ENCODE results near the gene ACD.

The ACD gene

DNA sequence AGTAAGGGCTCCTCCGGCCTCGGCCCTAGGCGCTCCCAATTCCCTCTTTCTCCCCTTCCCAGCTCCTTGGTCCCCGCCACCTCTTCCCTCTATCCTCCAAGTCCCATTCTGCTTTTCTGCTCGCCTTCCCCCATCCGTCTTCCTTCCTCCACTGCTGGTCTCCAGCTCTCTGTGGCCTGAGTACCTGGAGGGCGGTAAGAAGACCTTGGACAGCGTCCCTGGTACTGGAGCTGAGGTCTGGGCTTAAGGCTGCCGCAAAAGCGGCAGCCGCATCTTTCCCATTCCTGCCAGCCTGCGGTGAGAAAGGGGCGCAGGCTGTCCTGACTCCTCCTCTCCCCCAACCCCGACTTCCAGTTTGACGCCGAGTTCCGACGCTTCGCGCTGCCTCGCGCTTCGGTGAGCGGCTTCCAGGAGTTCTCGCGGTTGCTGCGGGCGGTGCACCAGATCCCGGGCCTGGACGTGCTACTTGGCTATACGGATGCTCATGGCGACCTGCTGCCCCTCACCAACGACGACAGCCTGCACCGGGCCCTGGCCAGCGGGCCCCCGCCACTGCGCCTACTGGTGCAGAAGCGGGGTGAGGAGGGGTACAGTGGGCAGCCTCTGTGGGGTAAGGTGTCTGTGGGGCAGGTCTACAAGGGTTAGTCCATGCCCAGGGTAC, 1.2 kb upstream of the ACD start:
- DNase-seq, result no peak

DNA sequence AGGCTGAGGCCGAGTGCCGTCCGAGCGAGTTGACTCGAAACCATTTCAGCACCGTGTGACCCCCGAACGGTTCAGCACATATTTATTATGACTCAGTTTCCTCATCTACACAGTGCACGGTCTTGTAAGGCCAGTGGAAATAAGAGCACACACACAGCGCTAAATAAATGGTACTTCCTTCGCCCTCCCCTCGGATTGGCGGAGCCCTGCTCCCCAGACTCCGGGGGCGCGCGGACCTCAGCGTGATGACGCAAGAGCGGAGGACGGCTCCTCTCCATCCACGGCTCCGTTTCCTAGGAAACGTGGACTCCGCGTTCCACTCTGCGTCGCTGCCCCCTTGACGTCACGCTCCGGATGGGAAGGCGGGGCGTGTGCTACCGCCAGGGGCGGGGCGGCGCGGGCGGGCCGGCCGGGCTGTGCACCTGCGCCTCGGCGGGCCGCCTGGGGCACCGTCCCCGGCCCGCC, 536 bp upstream of the ACD start, which contains the start of gene PARD6A:
TSS of gene PARD6A (plus strand) at position 397 of the 465 bp plus-strand sequence. CDS start 79 bp downstream, outside the sequence.
- peak; percentile 91 for DNase-seq

DNA sequence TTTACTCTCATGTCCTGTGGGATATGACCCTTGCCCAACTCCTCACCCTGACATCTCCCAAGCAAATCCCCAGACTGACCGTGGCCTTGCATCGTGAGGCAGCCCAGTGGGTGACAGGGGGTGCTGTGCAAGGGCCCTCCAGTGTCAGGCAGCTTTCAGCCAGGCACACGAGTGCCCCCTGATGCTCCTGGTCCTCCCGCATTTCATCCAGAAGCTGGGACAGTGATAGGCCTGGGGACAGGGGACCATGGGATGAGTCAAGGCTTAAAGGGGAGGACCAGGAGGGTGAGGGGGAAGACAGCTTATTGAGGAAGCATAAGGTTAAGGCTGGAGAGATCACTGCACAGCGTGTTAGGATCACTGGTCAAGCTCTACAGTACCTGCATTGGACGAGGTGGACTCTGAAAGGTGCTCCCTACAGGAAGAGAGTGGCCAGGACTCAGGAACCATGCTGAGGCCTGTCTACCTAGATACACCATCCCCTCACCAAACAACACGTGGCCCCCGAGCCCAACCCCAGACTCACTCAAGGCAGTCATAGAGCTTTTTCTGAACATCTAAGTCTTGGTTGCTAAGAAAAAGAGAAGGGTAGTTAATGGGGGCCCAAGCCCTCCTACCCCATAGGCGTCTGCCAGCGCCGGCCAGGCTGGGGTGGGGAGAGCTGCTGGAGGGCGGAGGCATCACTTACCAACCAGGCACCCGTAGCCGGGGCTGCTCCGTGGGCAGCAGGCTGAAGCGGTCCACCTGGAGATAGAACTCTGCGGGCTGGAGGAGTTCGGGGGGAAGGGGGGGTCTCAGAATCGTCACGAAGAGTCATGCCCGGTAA, 998 bp downstream of the ACD start:
- no peak for DNase-seq

DNA sequence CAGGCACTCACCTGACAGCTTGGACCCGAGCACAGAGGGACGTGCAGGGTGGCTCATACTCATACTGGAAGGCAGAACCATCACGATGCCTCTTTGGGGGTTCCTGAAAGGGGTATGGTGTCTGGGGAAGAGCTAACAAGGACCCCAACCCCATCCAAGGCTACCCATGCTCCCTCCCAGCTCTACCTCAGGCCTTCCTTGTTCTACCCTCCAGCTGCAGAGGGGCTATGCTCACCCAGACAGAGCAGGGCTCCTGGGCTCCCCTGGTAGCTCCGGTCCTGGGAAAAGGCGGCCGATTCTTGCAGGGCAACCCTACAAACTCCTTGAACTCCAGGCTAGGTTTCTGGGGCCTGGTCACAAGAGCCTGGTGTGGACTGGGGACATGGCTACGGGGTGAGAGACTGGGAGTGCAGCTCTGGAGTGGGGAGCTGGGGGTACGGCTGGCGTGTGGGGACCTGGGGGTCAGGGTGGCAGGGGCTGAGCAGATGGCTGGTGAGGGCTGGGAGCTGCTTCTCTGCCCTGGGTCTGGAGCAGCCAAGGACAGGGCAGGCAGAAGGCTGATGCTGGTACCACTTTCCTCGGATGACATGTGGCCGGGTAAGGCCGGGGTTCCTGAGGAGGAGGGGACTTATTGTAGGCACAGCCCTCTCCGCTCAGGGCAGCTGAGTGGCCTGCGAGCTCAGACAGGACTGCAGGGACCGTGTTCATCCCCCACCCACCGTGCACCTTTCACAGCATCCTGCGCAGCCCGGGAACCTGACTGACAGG, 2.1 kb downstream of the ACD start:
- DNase-seq, result no peak

DNA sequence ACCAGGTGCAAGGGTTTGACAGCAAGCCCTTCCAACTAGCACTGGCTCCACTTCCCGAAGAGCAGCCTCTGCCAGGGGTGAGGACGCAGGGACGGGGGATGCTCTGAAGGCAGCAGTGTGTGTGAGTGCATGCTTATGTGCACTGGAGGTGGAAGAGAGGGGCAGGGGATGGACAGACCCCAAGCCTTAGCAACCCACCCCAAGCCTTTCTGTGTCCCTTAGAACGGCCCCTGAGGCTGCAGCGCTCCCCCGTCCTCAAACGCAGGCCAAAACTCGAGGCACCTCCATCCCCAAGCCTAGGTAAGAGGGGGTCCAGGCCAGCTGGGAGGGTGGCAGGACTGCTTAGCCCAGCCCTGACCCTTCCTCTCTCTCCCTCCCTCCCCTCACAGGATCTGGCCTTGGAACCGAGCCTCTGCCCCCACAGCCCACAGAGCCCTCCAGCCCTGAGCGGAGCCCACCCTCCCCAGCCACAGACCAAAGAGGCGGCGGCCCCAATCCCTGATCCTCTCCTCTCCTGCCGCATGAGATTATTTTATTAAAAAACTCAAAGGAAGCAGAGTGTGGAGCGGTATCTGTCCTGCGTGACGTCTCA, 2.9 kb downstream of the ACD start:
- DNase-seq, result no peak

DNA sequence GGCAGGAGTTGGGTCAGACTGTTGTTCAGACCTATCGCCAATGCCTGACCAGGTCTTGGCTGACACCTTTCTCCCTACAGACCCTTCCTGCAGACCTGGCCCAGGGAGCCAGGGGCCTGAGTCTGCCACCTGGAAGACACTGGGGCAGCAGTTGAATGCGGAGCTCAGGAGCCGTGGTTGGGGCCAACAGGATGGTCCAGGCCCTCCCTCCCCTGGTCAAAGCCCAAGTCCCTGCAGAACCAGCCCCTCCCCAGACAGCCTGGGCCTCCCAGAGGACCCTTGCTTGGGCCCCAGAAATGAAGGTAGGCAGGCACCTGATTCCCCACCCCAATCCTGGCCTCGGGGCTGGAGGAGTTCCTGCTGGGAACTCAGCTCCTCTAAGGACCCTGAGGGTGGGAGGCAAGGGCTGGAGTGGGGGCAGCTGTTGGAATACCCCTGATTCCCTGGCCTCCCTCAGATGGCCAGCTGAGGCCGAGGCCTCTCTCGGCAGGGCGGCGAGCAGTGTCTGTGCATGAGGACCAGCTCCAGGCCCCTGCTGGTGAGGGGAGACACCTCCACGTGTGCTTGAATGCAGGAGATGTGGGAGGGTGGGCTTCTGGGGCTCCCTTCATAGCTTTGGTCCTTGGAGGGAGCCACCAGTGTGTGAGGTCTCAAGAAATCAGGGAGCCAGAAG, 3.6 kb downstream of the ACD start:
- no peak for DNase-seq

DNA sequence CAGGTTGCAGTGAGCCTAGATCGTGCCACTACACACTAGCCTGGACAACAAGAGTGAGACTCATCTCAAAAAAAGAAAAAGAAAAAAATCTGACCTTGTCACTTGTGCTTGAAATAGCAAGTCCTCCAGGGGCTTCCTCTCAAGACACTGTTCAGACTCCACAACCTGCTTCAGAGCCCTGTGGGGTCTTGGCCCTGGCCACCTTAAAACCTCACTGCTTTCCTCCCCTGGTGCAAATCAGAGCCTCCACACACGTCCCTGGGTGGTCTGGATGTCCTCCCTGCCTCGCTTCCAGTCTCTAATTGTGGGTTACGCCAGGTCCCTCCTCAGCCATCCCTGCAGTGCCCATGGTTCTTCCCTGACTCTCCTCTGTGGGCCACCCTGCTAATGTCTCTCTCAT, 4.7 kb downstream of the ACD start:
- no peak for DNase-seq

DNA sequence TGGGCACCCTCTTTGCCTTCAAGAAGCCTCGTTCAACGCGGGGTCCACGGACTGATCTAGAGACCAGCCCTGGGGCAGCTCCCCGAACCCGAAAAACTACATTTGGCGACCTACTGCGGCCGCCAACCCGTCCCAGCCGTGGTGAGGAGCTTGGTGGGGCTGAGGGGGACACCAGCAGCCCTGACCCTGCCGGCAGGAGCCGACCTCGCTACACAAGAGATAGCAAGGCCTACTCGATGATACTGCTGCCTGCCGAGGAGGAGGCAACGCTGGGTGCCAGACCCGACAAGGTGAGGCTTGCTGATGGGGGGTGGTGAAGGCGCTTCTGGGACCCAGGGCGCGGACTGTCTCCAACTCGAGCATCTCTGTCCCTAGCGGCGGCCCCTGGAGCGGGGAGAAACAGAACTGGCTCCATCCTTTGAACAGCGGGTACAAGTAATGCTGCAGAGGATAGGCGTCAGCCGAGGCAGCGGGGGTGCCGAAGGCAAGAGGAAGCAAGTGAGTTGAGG, 5.6 kb downstream of the ACD start:
- no peak for DNase-seq

DNA sequence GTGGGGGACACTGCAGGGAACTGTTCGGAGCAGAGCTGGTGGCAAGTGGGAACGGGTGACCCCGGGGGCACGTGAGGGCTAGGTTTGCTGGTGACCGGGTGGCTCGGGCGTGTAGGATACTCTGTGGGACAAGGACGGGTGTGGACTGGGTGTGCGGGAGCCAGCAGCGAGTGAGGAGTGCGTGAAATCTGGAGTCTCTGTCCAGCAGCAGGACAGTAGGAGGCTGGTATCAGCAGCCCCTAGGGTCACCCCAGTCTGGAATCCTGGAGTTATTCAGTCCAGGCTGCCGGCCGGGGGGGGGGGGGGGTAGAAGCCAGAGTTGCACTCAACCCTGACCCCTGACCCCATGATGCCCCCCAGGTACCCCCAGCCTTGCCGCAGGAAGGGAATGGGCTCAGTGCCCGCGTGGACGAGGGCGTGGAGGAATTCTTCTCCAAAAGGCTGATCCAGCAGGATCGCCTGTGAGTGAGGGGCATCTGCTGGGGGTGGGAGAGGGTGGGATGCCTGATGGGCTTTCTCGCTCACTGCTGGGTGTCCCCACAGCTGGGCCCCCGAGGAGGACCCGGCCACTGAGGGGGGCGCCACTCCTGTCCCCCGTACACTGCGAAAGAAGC, 6.2 kb downstream of the ACD start:
- DNase-seq, result no peak

DNA sequence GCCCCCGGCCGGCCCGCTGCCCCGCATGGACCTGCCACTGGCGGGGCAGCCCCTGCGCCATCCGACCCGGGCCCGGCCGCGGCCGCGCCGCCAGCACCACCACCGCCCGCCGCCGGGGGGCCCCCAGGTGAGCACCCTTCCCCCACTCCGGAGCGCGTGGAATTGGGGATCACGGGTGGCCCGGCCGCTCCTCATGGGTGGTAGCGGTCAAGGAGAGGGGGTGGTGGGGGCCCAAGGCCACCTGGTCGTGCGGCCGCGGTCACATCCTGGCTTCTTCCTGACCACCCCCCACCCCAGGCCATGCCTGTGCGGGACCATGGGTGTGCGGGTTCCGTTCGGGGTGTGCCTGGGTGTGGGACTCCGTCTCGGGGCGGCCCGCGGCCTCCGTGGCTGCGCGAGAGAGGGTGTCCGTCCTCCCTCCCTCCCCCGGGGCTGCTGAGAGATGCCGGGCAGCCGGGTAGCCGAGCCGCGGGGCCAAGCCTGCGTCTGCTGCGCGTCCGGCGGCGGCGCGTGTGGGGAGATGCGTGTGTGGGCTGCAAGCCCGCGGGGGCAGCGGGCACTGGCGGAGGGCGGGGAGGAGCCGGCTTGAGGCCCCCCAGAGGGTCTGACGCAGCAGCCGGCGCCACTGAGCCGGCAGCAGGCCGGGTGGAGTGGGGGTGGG, 6.8 kb downstream of the ACD start:
- no peak for DNase-seq

DNA sequence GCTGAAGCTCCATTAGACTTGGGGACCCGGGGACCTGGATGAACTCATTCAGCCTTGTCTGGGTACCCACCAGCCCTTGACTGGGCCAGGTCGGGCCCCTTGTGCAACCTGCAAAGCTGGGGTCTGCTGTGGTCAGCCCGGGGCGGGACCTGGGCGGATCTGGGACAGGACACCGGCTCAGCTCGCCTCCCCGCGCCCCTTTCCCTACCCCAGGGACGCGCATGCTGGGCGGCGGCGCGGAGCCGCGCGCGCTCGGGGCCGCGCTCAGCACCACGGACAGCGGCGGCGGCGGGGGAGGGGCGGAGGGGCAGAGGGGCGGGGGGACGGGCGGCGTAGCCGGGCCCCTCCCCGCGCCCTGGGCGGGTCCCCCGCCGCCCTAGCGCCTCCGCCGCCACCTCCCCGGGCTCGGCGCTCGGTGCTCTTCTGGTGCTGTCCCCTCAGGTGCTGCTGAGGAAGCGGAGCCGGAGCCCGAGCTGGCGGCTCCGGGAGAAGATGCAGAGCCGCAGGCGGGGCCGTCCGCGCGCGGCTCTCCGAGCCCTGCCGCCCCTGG, 7.4 kb downstream of the ACD start:
- DNase-seq, result no peak

DNA sequence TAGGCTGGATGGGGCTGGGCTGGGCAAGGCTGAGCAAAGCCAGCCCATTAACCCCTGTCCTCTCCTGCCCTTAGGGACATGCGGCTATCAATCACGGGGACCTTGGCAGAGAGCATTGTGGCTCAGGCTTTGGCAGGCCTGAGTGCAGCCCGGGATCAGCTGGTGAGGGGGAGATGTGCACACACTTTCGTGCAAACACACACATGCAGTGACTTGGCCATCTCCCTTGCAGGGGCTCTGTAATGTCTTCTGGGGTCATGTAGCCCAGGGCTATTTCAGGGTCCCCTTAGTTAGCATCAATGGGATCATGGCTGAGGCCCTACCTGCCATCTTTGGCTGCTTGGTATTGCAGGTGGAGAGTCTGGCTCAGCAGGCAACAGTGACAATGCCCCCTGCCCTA, 8.2 kb downstream of the ACD start:
- no peak for DNase-seq

DNA sequence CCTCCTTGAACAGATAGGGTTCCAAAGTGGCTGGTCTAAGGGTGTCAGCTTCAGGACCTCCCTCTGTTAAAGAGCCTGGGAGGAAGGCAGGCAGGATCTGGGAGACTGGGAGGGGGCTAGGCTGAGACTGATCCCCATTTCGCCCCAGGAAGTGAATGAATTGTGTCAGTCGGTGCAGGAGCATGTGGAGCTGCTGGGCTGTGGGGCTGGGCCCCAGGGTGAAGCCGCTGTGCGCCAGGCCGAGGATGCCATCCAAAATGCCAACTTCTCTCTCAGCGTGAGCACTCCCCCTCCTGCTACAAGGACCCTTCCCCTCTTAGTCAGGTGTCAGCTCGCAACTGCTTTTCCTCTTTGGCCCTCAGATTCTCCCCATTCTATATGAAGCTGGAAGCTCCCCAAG, 9.0 kb downstream of the ACD start:
- DNase-seq, result no peak

DNA sequence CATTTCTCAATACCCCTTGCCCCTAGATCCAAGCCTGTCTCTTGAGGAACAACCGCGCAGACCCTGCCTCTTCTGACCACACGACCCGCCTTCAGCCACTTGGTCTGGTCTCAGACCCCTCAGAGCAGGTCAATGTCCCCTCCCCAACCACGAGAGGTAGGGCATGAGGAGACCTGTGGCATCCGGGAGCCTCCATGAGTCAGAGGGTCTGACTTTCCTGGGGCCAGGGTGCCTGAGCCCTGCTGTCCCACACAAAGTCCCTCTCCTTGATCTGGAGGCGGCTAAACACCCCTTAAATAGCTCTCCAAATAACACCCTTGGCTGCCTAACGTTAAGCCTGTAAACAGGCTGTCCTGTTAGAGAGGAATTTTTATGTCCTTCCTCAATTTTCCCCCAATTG, 10.0 kb downstream of the ACD start:
- DNase-seq, result no peak

DNA sequence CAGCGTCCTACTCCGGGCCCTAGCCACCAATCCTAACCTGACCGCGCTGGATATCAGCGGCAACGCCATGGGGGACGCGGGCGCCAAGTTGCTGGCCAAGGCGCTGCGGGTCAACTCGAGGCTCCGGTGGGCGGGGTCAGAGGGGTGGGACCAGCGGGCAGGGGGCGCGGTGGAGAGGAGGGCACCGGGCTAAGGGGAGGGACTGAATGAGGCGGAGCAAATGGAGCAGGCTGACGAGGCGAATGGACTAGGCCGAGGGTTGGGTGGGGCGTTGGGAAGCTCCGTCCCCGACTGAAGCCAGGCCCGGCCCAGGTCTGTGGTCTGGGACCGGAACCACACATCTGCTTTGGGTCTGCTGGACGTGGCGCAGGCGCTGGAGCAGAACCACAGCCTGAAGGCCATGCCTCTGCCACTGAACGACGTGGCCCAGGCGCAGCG, 10.5 kb downstream of the ACD start:
- DNase-seq, result no peak

DNA sequence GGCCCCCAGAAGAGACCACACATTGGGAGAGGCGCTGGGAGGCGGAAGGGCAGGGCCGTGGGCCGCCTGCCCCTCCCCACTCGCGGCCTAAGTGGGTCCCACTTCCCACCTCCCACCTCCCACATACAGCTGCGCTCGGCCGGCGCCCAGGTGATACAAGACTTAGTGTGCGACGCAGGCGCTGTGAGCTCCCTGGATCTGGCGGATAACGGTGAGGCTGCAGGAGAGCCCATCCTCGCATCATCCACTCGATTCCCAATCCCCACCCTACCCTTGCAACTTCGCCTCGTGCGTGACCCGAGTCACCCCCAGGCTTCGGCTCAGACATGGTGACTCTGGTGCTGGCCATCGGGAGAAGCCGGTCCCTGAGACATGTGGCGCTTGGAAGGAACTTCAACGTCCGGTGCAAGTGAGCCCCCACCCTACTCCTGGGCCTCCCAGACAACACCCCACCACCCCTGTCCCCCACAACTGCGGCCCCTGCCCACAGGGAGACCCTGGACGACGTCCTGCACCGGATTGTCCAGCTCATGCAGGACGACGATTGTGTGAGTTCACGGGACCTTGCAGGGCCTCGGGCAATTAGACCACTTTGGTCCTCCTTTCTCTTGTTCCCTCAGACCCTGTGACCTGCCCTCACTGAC, 11.2 kb downstream of the ACD start:
- DNase-seq, result no peak

DNA sequence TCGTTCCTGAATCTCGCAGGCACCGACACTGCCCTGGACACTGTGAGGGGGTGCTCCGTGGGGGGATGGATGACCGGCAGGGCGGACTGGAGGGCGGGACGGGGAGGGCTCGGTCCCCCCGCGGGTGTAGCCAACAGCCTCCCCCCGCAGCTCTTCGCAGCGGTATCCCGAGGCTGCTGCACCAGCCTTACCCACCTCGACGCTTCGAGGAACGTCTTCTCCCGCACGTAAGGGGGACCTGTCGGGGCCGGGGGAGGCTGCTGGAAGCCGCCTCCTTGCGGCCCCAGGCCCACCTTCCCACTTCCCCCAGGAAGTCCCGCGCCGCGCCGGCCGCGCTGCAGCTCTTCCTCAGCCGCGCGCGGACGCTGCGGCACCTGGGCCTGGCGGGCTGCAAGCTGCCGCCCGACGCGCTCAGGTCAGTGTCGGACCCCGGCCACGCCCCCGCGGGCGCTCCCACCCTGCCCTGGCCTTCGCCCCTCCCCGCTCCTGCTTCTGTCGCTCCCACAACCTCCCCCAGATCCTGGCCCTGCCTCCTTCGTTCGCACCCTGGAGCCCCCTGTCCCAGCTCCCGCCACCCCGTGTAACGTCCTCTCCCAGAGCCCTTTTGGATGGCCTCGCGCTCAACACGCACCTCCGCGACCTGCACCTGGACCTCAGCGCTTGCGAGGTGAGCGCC, 11.8 kb downstream of the ACD start:
- no peak for DNase-seq

DNA sequence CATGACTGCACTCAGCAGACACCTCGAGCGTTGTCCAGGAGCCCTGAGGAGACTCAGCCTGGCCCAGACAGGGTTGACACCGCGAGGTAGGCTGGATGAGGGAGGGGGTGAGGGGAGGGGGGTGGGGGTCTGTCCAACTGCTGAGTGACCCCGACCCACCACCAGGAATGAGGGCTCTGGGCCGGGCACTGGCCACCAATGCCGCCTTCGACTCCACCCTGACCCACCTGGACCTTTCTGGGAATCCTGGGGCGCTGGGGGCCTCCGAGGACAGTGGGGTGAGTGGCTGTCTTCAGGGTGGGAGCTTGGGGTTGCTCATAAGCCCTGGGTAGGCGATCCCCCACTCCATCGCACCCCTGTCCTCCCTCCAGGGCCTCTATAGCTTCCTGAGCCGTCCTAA, 12.4 kb downstream of the ACD start:
- DNase-seq, result no peak

DNA sequence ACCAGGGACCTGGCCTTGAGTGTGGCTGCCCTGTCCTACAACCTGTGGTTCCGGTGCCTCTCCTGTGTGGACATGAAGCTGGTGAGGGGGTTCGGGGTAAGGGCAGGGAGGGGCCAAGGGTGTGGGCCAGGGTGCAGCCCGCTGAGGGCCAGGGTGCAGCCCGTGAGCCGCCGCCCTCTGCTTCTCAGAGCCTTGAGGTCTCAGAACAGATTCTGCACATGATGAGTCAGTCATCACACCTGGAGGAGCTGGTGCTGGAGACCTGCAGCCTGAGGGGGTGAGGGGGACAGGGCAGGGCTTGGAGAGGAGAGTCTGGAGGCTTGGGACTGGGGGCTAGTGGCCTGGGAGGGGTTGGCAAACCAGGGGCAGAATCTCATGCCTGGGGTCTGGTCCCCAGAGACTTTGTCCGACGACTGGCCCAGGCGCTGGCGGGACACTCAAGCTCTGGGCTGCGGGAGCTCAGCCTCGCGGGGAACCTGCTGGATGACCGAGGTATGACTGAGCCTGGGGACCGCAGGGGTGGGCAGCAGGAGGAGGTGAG, 12.9 kb downstream of the ACD start:
- no peak for DNase-seq

Measured in NCI-H774 (cell line).